ENCODE results near the gene RCN2.

RCN2 gene

DNA sequence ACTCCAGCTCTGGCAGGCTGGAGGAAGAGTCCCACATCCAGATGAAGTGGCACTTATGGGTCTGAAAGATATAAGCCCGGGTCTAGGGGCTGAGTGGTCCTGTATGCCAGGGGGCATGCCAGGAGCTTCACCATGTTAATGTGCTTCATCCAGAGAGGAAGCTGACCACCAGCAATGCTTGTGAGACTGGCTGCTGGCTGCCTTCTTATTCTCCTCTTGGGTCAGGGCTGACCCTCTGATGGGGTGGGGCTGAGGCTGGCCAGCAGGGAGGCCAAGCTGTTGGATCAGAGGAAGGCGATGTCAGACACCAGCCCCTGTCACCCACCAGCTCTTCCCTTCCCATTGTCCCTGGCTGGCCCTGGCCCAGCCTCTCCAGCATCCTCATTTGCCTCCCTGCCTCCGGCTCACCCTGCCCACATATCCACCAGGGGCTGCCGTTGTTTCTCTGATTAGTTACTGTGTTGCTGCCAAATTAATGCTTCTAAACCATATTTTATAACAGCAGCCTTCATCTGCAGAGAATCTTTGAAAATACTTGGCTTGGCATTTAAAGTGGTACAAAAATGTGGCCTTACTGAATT lies 43.0 kb downstream of the RCN2 start:
- Histone ChIP-seq H3K9me3 (ENCODE audit: insufficient read depth, low read length, severe bottlenecking) (no peaks in the 10 kb centered on the region), H3K27ac (ENCODE audit: low read length) (no peak overlapping the region), H3K4me2 (ENCODE audit: insufficient read depth, low read length) (no peak overlapping the region), H3K79me2 (ENCODE audit: insufficient read depth, low read length) (no peaks in the 10 kb centered on the region), H3K4me3 (ENCODE audit: low read depth in 1 of 2, low read length in 2 of 2) (no peak overlapping the region), H3K9ac (ENCODE audit: low read depth, low read length) (no peak overlapping the region), H4K20me1 (ENCODE audit: insufficient read depth, low read length) (no peaks in the 10 kb centered on the region), H3K27me3 (ENCODE audit: insufficient read depth, low read length, poor library complexity) (peaks cover 9% of the 10 kb centered on the region), H3K36me3 (ENCODE audit: insufficient read depth, low read length) (no peaks in the 10 kb centered on the region), H3K4me1 (ENCODE audit: insufficient read depth, low read length) (no peaks in the 10 kb centered on the region), H2AFZ (ENCODE audit: low read depth, low read length) (no peak overlapping the region)
- TF ChIP-seq EZH2 (IDR thresholded peaks at IDR 0.05; ENCODE audit: borderline replicate concordance, low read depth, low read length, severe bottlenecking) = no peak
- TF ChIP-seq, protein P1, sequence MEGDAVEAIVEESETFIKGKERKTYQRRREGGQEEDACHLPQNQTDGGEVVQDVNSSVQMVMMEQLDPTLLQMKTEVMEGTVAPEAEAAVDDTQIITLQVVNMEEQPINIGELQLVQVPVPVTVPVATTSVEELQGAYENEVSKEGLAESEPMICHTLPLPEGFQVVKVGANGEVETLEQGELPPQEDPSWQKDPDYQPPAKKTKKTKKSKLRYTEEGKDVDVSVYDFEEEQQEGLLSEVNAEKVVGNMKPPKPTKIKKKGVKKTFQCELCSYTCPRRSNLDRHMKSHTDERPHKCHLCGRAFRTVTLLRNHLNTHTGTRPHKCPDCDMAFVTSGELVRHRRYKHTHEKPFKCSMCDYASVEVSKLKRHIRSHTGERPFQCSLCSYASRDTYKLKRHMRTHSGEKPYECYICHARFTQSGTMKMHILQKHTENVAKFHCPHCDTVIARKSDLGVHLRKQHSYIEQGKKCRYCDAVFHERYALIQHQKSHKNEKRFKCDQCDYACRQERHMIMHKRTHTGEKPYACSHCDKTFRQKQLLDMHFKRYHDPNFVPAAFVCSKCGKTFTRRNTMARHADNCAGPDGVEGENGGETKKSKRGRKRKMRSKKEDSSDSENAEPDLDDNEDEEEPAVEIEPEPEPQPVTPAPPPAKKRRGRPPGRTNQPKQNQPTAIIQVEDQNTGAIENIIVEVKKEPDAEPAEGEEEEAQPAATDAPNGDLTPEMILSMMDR (IDR thresholded peaks at IDR 0.05; ENCODE audit: borderline replicate concordance, extremely low read depth, low read length, poor library complexity, severe bottlenecking) = no peak
- DNase-seq (no peak), ATAC-seq (ENCODE audit: insufficient read depth, low read depth) (no peak)

DNA sequence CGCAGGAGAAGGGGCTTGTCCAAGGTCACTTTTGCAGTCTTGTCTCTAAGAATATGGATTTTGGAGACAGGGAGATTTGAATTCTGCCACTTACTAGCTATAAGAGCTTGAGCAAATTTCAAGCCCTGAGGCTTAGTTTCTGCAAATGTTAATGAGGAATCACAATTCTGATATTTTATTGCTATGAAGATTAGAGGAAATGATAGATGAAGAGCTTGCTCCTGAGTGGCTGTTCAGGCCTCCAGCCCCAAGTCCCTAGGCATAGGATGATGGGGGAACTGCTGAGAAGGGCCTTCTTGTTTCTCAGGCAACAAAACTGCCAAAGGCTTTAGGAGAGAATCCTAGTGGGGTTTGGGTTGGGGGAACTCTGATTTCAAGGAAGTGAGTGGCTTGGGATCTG lies 44.6 kb downstream of the RCN2 start:
- no peak overlapping the region for H3K4me2 ChIP-seq (ENCODE audit: insufficient read depth, low read length)
- no peak for ATAC-seq (ENCODE audit: insufficient read depth, low read depth)
- no peak overlapping the region for H3K4me3 ChIP-seq (ENCODE audit: low read depth in 1 of 2, low read length in 2 of 2)
- no peak overlapping the region for H3K27ac ChIP-seq (ENCODE audit: low read length)
- DNase-seq = no peak
- H3K79me2 ChIP-seq (ENCODE audit: insufficient read depth, low read length) = no peaks in the 10 kb centered on the region
- H4K20me1 ChIP-seq (ENCODE audit: insufficient read depth, low read length) = no peaks in the 10 kb centered on the region
- H3K27me3 ChIP-seq (ENCODE audit: insufficient read depth, low read length, poor library complexity) = peaks cover 9% of the 10 kb centered on the region
- H3K4me1 ChIP-seq (ENCODE audit: insufficient read depth, low read length) = no peaks in the 10 kb centered on the region
- no peaks in the 10 kb centered on the region for H3K36me3 ChIP-seq (ENCODE audit: insufficient read depth, low read length)
- no peaks in the 10 kb centered on the region for H3K9me3 ChIP-seq (ENCODE audit: insufficient read depth, low read length, severe bottlenecking)
- H3K9ac ChIP-seq (ENCODE audit: low read depth, low read length) = no peak overlapping the region
- TF ChIP-seq, protein P1 (IDR thresholded peaks at IDR 0.05; ENCODE audit: borderline replicate concordance, extremely low read depth, low read length, poor library complexity, severe bottlenecking) = no peak
- no peak for TF ChIP-seq EZH2 (IDR thresholded peaks at IDR 0.05; ENCODE audit: borderline replicate concordance, low read depth, low read length, severe bottlenecking)
- no peak overlapping the region for H2AFZ ChIP-seq (ENCODE audit: low read depth, low read length)

DNA sequence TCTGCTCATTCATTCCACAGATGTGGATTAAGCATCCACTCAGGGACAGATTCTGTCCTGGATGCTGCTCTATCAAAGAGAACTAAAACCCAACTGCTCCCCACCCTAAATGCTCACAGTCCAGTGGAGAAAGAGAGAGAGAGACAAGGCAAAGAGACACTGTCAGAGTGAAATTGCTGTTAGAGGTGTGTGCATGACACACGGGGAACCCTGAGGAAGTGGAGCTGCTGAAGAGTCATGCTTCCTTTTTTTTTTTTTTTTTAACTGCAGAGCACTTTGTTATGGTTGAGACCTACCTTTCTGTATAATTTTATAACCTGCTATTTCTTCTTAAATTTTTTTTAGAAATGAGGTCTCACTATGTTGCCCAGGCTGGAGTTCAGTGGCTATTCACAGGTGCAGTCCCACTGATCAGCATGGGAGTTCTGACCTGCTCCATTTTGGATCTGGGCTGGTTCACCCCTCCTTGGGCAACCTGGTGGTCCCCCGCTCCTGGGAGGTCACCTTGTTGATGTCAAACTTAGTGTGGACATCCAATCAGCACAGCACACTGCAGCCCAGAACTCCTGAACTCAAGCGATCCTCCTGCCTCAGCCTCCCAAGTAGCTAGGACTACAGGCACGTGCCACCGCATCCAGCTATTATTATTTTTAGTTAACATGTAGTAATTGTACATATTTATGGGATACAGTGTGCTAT lies 45.2 kb downstream of the RCN2 start:
- no peak overlapping the region for H3K9ac ChIP-seq (ENCODE audit: low read depth, low read length)
- ATAC-seq (ENCODE audit: insufficient read depth, low read depth) = no peak
- TF ChIP-seq, protein P1 (IDR thresholded peaks at IDR 0.05; ENCODE audit: borderline replicate concordance, extremely low read depth, low read length, poor library complexity, severe bottlenecking) = no peak
- no peaks in the 10 kb centered on the region for H3K9me3 ChIP-seq (ENCODE audit: insufficient read depth, low read length, severe bottlenecking)
- H2AFZ ChIP-seq (ENCODE audit: low read depth, low read length) = no peak overlapping the region
- no peak for DNase-seq
- no peak overlapping the region for H3K4me3 ChIP-seq (ENCODE audit: low read depth in 1 of 2, low read length in 2 of 2)
- H3K4me2 ChIP-seq (ENCODE audit: insufficient read depth, low read length) = no peak overlapping the region
- H3K36me3 ChIP-seq (ENCODE audit: insufficient read depth, low read length) = no peaks in the 10 kb centered on the region
- H3K27ac ChIP-seq (ENCODE audit: low read length) = no peak overlapping the region
- peaks cover 9% of the 10 kb centered on the region for H3K27me3 ChIP-seq (ENCODE audit: insufficient read depth, low read length, poor library complexity)
- H3K4me1 ChIP-seq (ENCODE audit: insufficient read depth, low read length) = no peaks in the 10 kb centered on the region
- H3K79me2 ChIP-seq (ENCODE audit: insufficient read depth, low read length) = no peaks in the 10 kb centered on the region
- H4K20me1 ChIP-seq (ENCODE audit: insufficient read depth, low read length) = no peaks in the 10 kb centered on the region
